NCI-H146 treated with DMSO at 0.1 percent for 48 hours (cell line): ENCODE data around the gene FUNDC2.

Experiments used
- DNase-seq: peaks from one replicate; lab custom pipeline; 2025; ENCODE audit not compliant: unreplicated experiment; lab: John Stamatoyannopoulos, UW

FUNDC2 gene

GRCh38 chrX:155023907-155024833, 2.5 kb upstream of the FUNDC2 start:
- no peak for DNase-seq

- no peak for DNase-seq
Measured at GRCh38 chrX:155026420-155026726, 271 bp upstream of the FUNDC2 start.

- DNase-seq = no peak
Measured at GRCh38 chrX:155027509-155028066, 944 bp downstream of the FUNDC2 start.

- DNase-seq = peak; percentile 32
Measured at GRCh38 chrX:155028129-155028528, 1.5 kb downstream of the FUNDC2 start.

GRCh38 chrX:155028877-155029291, 2.2 kb downstream of the FUNDC2 start:
- no peak for DNase-seq

- DNase-seq = no peak
Measured at GRCh38 chrX:155031657-155032056, 5.0 kb downstream of the FUNDC2 start.

GRCh38 chrX:155035688-155036087, 9.0 kb downstream of the FUNDC2 start:
- no peak for DNase-seq

GRCh38 chrX:155046129-155046810, 19.6 kb downstream of the FUNDC2 start:
- no peak for DNase-seq

- no peak for DNase-seq
Measured at GRCh38 chrX:155046811-155047528, 20.3 kb downstream of the FUNDC2 start.

- DNase-seq = peak; percentile 13
Measured at GRCh38 chrX:155048977-155049619, 22.5 kb downstream of the FUNDC2 start.

GRCh38 chrX:155052738-155053498, 26.3 kb downstream of the FUNDC2 start:
- no peak for DNase-seq

- DNase-seq = no peak
Measured at GRCh38 chrX:155053656-155054055, 27.0 kb downstream of the FUNDC2 start.

- no peak for DNase-seq
Measured at GRCh38 chrX:155054255-155054654, 27.6 kb downstream of the FUNDC2 start.

GRCh38 chrX:155055494-155055893, 28.9 kb downstream of the FUNDC2 start:
- DNase-seq = no peak

- DNase-seq = no peak
Measured at GRCh38 chrX:155056471-155056870, 29.8 kb downstream of the FUNDC2 start.

- no peak for DNase-seq
Measured at GRCh38 chrX:155056877-155057792, 30.5 kb downstream of the FUNDC2 start.

GRCh38 chrX:155061760-155062159, 35.1 kb downstream of the FUNDC2 start:
- DNase-seq = no peak

GRCh38 chrX:155065035-155065734, 38.5 kb downstream of the FUNDC2 start:
- no peak for DNase-seq

- DNase-seq = no peak
Measured at GRCh38 chrX:155068165-155068564, 41.5 kb downstream of the FUNDC2 start.
